ENCODE data around the gene C11orf42.
"Not testable (repeated sequence)": the region's sequence is repeated elsewhere in the genome, so short reads cannot be mapped to it uniquely, and the experiment has no call there.

The C11orf42 gene

DNA sequence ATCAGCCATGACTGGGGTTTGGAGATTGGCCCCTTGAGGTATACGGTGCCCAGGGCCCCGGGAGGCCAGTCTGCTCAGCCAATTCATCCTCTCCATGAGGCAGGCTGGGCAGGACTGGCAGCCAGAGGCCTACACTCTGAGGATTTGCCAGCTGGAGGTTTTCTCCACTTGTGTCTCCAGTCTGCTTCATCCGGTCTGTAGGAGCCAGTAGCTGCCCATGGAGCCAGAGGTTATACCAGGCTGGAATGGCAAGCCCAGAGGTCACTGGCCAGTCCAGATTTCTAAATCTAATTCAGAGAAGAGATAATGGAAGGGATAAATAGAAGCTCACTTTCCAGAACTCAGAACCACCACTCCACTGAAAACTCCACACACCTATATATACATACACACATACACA, 19.1 kb downstream of the C11orf42 start:
- DNase-seq: no peak

DNA sequence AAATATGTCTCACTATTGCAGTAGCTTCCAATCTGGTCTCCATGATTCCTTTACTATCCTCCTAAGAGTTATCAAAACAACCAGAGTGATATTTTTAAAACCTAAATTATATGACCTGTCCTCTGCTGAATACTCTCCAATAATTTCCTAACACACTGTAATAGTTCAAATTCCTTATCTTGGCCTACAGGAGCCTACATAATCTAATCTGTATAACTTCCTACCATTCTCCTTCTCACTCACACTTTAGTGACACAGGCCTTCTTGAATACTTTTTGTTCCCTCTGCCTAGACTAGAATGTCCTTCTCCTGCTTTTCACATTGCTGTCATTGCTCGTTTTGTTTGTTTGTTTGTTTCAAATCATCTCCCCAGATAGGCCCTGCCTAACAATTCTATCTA, 19.7 kb downstream of the C11orf42 start:
- DNase-seq: no peak

DNA sequence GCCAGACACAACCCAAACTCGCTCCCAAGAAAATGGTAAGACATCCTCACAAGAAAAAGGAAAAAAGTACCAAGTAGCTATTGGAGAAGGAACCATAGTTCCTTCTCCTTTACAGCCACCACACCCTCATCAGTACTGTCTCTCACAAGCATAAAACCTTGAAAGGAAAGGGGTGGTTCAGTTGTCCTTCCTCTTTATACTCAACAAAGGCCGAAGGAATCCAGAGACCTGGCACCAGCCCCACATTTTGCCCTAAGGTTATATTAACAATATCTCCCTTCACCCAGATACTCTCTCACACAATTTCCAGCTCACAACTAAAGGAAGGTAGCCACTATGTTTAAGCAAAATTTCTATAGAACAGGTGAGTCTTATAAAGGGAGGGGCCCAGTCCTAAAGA, 20.5 kb downstream of the C11orf42 start:
- DNase-seq: no peak

DNA sequence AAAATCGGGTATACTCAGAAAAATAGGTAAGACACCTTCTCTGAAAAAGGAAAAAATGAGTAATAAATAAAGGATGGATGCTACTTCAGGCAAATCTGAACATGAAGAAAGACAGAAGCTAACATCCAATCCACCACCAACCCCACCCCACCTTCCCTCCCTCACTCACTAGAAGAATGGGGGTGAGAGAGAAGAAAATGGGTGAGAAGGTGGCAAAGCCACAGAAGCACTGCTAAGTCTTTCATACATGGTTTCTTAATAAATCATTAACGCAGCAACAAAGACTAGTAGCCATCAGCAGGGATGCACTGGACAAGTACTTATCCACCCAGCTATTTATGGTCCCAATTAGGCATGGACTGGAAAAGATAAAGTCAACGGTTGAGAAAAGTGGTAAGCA, 23.2 kb downstream of the C11orf42 start:
- no peak for DNase-seq

DNA sequence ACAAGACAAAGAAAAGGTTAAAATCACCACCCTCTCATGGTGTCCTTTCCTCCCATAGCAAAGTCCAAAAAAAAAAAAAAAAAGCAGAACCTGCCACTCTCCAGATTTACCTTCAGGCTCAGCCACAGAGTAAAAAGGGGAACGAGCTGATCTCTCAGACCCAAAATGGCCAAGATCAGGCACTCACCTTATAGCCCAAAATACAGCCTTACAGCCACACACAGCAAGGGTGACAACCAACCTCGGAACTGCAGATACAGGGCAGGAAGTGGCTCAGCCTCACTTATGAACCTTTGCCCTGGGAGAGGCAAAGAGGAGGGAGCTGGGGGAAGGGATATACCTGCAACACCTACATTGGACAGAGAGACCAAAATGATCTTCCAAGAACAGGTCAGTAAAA, 24.6 kb downstream of the C11orf42 start:
- DNase-seq: no peak

DNA sequence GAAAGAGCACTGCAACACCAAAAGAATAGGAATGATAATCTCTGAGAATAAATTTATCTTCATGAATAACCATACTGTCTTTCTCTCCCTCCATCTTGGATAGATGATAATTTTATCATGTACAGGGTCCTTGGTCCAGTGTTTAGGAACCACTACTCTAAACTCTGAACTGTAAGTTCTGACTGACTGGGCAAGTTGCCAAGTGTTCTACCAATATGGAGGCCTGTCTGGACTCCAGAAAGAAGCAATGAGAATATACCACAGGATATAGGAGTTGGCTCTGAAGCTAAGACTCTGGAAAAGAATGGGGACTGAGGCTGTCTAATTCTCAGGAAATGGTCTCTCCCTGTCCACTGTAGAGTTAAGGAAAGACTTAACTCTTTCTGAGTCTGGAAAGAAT, 27.5 kb downstream of the C11orf42 start:
- DNase-seq: no peak

DNA sequence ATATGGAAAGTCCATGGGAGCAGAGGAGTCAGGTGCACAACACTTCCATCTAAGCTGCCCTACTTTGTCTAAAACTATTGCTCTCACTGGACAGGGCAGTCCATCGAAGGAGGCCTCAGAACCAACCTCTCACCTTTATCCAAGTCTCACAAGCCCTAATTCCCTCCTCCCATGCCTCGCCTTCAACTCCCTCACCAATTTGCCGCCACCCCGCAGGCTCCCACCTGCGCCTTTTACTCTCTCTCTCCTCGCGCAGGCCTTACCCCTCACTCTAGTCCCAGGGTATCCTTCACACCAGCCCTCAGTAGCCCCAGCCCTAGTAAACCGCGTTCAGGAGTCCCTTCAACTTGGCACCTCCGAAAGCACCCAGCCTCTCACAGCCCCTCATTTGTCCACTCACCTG, 28.6 kb downstream of the C11orf42 start:
- no peak for DNase-seq

DNA sequence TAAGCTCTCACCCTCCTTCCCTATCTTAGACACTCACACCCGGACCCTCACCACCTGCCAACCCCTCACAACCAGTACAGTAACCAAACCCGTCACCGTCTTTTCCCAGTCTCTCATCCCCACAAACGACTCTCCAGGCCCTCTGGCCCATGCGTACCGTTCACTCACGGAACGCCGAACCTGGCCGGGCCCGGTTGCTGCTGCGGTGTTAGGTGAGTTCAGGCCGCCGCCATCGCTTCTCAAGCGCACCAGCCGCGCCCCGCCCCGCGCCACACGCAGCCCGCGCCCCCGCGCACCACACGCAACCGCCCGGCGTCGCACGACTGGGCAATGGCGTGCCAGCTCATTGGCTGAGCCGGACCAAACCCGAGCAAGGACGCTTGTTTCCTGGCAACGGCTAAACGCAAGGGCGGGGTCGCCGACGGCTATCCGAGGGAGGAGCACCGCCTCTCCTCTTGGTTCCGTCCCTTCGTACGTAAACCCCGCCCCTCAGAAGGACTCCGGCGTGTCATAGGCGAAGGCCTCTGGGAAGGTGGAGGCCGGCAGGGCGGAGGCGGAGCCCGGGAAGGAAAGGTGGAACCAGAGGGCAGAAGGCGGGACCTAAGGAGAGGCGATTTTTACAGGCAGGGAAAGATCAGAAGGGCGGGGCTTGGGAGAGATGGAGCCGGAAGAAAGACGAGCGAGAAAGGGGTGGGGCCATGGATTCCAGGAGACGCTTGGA, 29.2 kb downstream of the C11orf42 start, which contains the start of gene FHIP1B:
TSS of gene FHIP1B (minus strand) at position 250 of the 721 bp plus-strand sequence. CDS start 10,120 bp downstream, outside the sequence.
- peak; percentile 99 for DNase-seq

DNA sequence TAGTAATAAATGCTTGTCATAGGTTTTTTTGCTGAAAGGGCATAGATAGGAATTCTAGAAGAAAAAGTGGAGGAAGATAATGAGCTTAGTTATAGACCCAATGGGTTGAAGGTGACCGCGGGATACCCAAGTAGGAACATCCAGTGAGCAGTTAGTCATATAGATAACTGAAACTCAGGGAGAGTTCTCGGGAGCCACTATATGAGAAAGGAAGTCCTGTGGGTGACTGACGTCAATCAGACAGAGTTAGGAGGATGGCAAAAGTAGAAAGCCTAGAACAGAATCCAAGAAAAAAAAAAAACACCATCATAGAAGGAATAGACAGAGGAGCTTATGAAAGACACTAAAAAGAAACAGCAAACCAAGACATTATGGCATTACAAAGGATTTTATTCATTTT, 31.9 kb downstream of the C11orf42 start:
- DNase-seq: no peak

DNA sequence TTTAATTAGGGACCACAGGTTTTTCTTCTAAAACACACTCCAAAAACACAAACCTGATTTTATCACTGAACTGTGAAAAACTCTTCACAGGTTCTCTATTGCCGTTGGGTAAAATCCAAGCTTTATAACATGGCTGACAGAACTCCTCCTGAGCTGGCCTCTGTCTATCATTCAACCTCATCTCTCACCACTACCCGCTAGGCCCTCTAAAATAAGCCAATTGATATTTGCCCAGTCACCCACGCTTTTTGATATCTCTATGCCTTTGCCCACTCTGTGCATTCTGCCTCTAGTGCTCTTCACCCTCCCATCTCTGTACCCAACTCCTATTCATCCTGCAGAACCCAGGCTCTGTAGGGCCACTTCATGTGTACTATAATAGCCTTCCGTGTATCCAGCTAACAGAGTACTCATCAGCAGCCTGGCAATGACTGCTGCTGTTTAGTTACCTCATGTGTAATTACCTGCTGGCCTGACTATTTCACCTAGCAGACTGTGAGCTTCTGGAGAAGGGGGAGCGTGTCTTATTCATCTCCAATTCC, 32.5 kb downstream of the C11orf42 start:
- DNase-seq: no peak

DNA sequence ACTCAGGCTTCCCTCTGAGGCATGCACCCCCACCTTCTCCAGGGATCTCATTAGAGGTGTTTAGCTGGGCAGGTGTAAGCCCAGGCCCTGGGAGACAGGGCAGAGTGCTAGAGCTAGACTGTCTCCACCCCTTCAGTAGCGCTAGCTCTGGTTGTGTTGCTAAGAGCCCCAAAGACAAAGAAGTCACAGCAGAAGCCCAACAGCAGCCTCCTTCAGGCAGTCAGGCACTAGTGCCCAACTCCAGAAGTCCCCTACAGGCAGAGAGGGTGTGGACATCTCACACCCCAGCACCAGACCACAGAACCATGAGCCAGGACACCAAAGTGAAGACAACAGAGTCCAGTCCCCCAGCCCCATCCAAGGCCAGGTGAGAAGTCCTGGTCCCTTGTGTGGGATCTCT, 33.5 kb downstream of the C11orf42 start, which contains the start of gene CNGA4:
TSS of gene CNGA4 (plus strand) at position 188 of the 400 bp plus-strand sequence. CDS start at position 306, 118 bp downstream.
- no peak for DNase-seq

DNA sequence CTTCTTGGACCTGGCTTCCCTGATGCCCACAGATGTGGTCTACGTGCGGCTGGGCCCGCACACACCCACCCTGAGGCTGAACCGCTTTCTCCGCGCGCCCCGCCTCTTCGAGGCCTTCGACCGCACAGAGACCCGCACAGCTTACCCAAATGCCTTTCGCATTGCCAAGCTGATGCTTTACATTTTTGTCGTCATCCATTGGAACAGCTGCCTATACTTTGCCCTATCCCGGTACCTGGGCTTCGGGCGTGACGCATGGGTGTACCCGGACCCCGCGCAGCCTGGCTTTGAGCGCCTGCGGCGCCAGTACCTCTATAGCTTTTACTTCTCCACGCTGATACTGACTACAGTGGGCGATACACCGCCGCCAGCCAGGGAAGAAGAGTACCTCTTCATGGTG, 34.8 kb downstream of the C11orf42 start:
- DNase-seq: no peak

DNA sequence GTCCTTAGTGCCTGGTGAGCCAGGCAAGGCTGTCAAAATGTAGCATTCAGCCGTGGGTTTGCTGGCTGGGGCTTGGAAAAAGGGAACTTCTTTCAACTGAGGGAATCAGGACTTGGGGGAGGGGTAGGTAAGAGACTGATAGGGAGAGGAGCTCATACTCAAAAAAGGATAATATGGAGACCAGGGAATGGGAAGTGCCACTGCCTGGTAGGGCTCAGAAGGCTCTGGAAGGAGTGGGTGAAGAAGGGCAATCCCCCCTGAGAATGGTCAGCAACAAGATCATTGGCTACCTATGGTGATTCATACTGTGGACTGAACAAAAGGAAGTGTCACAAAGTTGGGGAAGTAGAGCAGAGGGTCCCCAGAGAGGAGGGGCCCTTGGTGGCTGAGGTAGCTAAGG, 35.4 kb downstream of the C11orf42 start:
- DNase-seq: no peak

DNA sequence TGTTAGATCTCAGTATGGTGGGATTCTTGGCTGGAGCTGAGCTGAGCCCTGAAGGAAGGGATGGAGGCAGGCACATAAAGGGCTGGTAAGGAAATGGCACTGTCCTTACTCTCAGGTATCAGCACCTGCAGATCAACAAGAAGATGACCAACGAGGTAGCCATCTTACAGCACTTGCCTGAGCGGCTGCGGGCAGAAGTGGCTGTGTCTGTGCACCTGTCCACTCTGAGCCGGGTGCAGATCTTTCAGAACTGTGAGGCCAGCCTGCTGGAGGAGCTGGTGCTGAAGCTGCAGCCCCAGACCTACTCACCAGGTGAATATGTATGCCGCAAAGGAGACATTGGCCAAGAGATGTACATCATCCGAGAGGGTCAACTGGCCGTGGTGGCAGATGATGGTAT, 36.0 kb downstream of the C11orf42 start:
- DNase-seq: no peak

DNA sequence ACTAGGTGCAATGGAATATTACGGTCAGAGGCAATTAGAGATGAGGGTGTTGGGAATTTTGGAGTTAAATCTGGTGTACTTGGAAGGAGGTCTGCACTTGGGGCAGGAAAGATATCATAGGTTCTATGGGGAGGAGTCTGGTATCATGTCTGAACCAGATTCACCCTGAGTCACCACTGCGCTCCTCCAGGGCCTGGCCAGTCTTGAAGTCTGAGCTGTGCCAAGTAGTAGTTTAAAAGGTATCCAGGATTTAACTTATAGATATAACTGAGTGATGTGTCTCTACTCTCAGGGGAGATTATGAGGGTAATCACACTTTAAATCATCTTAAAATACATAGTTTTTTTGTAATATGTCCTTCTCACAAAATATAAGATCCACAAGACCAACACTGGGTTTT, 40.2 kb downstream of the C11orf42 start:
- DNase-seq: no peak

DNA sequence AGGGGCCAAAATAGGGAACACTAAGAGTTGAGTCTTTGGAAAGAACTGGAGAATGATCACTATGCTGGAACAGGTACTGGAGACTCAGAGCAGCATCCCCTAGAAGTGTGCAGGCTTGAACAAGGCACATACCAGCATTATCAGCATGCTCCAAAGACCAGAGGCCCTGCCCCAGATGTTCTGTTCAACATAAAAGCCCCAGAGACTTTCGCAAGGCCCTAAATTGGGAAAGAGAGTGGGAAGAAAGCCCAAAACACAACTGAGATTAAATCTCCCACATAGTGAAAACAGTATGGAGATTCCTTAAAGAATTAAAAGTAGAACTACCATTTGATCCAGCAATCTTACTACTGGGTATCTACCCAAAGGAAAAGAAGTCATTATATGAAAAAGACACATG, 42.9 kb downstream of the C11orf42 start:
- DNase-seq: no peak

DNA sequence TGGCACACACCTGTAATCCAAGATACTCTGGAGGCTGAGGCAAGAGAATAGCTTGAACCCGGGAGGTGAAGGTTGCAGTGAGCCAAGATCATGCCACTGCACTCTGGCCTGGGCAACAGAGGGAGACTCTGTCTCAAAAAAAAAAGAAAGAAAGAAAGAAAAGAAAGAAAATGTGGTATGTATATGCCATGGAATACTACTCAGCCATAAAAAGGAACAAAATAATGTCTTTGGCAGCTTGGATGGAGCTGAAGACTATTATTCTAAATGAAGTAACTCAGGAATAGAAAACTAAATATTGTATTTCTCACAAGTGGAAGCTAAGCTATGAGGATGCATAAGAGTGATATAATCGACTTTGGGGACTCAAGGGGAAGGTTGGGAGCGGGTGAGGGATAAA, 43.5 kb downstream of the C11orf42 start:
- DNase-seq: not testable (repeated sequence)

DNA sequence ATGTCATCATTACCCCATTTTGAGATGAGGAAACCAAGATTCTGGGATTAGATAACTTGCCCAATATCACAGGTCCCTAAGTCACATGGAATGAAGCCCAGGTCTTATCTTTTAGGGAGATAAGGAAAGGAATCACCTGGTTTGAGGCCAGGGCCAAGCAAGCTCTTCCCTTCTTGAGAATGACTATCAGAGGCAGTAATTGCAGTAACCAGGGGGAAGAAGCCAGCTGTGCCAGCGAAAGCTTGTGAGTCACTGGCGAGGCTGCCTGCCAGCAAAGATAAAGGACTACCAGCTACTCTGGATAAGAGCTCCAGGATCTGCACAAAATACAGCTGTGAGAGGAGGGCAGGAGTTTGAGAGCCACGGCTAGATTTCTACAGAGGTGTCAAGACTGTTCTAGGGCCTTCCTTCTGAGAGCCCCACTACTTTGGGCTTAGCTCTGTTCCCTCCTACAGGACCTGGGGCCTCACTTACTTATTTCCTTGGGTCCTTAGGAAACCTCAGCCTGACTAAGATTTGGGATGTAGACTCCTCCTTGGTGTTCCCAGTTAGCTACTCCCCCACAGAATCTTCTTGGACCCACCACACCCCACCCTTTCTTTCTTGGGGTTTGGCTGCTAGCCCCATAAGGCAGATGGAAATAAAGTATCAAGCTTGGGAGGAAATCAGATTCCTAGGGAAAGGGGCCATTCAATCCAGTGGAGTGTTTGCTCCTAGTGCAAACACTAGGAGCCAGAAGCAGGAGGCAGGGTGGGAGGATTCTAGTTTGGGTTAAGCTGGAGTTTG, 44.6 kb downstream of the C11orf42 start:
- no peak for DNase-seq

DNA sequence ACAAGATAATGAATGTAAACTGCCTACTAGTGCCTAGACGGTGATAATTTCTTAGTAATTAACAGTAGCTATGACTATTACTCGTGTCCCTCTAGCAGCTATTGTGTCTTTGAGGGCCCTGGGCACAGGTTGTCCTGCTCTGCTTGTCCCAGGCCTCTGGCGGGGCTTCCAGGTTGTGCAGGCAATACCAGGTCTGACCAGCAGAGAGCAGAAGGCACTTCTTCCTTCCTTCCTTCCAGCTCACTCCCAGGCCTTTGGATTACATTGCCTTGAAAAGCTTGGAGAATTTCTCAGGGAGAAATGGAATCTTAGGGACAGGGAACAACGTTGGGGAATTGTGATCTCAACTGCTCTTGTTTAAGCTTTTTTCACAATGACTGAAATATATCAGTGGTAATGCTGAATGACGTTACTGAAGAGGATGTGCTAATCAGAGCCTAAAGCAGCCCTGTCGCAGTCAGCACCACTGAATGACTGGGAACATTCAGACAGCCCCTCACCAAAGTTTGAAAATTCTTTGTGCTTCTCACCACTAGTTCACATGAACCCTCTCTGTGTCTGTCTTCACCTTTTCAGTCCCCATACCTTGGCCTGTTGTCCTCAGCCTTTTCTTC, 45.9 kb downstream of the C11orf42 start:
- peak; percentile 27 to 46 for DNase-seq

DNA sequence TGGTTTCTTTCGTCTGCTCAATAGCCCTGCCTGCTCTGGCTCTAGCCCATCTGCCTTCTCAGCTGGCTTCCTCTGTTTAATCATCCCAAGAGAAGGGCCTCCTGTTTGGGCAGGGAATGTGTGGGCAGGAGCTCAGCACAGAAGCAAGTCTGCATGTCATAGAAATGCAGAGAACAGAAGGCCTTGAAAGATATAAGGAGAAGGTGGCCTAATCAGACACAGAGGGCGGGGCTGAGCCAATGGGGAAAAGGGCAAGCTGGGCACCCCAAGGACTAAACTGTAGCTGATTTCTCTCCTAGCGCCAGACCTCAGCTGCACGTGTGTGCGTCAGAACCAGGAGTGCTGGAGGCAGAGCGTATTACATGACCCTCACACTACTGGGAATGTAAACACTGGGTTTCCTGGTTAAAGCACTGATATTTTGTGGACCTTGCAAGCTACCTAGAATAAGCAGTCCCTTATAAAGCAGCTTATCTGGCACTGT, 46.7 kb downstream of the C11orf42 start:
- no peak for DNase-seq

DNA sequence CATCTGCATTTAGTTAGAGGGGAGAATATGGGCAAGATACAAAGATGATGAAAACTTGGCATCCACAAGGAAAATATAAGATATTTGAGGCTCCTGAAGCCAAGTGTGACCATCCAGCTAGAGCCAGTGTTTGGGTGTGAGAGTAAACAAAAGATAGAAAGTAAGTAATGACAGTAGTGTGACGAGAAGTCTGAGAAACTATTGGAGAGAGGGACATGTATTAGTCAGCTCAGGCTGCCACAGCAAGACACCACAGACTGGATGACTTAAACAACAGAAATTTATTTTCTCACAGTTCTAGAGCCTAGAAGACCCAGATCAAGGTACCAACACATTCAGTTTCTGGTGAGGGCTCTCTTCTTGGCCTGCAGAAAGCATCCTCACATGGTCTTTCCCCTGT, 47.8 kb downstream of the C11orf42 start:
- DNase-seq: no peak

DNA sequence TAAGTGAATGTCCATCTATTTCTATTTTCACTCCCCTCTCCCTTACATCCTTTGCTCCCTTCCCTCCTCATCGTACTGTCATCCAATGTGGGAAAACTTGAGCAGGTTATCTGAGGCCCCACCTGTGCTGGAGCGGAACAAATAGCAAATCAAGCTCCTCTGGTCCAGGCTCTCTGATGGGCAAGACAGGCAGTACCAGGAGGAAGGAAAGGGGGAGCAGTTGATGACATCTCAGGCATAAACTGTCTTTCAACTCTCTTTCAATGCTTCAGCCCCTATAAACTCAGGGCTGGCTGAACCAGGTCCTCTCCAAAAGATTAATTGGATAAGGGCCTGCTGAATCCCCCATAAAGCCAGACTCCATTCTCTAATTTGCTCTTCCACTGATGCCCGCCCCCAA, 52.8 kb downstream of the C11orf42 start:
- DNase-seq: no peak

DNA sequence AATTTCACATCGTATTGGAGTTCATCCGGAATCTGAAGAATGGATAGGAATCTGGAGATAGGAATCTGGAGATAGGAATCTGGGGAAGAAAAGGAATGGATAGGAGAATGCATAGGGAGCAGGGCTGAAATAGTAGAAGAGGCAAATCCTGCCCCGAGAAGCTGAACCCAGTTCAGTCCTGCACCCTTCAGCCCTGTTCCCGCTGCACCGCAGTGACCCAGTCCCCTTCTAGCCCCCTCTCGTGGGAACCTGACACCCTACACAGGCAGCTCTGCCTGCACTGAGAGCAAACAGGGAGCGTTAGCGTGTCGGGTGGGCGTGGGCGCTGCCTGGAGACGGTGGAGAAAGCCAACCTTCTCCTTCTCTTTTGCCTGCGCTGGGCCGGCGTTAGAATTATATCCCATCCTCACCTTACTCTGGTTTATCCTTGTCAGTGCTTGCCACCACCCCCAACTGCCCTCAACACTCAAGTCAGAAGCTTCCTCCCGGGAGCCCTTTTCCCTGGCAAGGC, 53.3 kb downstream of the C11orf42 start:
- peak in 1 of 2 donors; percentile 5 for DNase-seq

Measured in activated CD4-positive, alpha-beta T cell treated with anti-CD3 and anti-CD28 coated beads for 4 hours (primary cell).